T follicular helper cell (primary cell): Measurements from ENCODE around the gene GUCD1.

ENCODE experiments used
- DNase-seq: peaks from one replicate; pipeline ENCODE4 v3.0.0-alpha.2; 2020; ENCODE audit warnings: low read depth

The GUCD1 gene

DNA sequence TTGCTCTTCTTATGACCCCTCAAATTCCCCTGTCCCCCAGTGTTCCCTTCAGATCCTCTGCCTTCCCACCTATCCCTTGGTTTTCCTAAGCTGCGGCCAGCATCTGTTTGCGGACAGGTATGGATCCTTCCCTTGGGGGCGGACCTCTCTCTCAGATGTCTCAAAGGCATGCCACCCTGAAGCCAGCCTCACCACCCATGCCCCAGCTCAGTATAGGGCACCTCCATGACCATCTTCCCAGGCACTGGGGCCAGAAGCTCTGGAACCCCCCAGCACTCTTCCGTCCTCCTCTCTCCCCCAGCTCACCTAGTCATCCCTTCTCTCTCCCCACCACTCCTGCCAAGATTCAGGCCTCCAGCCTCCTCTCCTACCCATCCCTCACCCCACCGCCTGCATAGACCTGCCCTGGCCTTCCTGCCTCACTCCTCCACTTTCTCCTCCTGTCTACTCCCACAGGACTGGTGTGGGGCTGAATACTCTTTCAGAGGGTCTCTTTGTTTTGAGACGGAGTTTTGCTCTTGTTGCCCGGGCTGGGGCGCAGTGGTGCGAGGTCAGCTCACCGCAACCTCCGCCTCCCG lies 35.7 kb upstream of the GUCD1 start:
- no peak for DNase-seq

DNA sequence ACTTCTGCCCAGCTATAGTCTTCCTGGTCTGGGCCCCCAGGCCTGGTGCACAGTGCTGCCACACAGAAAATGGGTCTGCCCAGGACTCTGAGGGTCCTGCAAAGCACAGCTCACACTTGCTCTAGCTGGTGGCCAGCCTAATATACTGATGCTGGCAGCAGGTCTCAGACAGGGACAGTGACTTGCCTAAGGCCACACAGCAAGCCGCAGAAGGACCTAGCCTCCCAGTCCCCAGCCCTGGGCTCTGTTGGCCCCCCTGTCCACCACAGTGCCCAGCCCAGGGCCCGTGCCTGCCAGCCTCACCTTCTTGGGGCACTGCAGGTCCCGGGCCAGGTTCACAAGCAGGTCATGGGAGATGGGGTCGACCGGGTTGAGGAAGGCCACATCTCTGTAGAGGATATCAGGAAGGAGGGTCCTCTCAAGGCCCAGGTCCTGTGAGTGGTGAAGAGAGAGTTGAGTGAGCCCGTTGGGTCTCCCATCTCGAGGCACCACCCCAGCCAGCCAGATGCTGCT lies 34.6 kb upstream of the GUCD1 start:
- DNase-seq = no peak

DNA sequence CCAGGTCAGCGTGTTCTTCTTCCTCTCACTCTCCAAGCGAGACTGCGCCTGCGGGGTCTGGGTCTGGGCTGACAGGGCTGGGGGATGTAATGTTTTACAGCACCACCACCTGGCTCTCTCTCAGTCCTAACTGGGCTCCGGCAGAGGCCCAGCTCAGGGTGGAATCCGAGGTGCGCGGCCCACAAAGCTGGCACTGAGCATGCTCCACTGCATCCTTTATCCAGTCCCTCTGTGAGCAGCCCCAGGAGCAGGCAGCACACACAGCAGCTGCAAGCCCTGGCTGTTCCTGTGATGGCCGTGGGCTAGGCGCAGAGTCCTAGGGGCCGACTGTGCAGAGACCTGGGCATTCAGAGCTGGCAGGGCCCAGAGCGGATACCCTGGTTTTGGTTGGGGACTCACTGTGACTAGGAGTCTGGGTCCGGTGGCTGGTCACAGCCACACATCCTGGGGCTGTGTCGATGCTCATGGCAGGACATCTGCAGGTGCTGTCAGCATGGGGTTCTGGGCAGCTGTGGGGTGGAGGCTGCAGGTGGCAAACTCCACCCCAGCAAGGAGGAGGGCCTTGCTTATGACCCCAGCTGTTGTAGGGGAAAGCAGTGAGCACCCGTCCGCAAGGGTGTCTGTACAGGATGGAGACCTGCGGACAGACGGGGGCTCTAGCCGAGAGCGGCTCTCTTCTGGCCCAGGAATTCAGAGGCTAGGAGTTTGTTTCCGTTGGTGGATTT lies 34.0 kb upstream of the GUCD1 start:
- DNase-seq = no peak

DNA sequence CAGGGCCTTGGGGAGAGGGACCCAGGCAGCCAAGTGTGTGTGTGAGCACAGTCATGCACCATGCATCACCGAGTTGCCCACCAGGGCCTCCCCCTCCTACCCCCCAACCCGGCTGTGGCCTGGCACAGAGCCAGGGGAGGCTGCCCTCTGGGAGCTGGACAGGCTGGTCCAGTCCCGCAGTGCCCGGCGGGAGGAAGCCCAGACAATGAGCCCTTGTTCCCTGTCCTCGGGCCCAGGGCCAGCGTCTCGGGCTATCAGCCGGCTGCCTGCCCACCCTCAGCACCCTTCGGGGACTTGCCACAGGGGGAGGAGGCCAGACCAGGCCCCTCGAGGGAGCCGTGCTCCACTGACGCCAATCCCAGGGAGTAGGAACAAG lies 33.4 kb upstream of the GUCD1 start:
- no peak for DNase-seq

DNA sequence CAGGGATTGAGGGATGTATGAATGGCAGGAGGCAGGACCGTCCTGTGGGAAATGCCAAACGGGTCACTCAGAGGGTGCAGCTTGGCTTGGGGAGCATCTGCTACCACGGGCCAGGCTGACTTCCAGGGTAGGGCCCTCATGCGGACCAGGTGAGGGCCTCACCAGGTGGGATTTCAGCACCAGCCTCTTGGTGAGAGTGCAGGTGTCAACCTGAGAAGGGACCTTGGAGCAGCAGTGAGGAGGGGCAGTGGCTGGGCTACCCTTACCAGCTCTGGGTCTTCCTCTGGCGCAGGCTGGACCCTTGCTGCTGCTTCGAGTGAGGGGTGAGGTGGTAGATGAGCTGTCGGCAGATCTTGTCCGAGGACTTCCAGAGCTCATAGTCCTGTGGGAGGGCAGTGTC lies 33.0 kb upstream of the GUCD1 start:
- DNase-seq = no peak

DNA sequence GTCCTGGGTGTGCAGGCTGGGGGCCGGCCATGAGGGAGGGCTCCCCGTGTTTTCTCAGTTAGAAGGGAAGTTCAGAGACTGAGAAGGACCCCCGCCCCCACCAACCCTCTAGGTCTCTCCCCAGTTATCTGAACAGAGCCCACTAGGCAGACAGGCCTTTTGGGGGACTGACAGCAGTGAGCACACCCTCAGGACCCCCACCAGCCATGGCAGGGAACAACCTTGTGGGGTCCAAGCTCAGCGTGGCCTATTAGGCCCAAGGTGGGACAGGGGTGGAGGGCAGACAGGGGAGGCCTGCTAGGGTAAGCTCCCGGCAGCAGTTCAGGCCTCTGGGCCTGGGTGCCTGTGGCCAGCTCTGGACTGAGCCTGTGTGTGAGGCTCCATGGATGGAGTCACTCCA lies 32.3 kb upstream of the GUCD1 start:
- no peak for DNase-seq

DNA sequence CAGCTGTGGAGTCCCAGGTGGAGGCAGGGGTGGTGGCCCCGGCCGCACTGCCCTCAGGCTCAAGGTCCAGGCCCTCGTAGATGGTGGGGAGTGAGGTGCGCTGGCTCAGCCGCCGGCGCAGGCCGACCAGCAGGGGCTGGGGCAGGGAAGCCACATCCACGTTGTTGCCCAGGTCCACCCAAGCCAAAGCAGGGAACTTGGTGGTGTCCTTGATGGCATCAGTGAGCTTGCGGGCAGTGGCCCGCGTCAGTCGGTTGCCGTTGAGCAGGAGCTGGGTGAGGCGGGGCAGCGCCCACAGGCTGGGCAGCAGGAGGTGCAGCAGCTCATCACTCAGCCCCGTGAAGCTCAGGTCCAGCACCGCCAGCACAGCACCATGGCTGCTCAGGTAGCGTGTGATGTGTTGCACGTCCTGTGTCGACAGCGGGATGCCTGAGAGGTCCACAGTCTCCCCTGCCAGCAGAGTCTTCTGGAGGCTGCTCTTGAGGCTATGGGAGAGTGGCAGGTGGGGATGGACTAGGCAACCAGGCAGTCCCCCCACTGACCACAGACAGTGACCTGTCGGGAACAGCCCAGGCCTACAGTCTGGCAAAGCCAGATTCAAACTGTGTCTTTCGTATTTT lies 31.1 kb upstream of the GUCD1 start:
- no peak for DNase-seq

DNA sequence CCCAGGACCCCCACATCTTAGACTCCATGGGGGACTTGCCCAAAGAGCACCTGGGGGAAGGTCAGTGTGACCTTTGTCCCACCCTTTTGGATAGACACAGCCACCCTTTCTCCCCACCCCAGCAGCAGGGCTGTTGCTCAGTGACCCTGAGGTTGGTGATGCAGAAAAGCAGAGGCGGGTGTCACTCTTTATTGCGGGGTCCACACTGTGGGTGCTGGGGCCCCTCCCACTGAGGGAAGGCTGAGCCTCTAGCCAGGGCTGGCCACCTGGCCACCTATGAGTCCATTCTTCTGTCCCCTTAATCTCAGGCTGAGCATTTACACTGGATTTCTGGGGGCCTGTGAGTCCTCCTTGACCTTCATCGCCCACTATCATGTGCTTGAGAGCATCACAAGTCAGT lies 30.5 kb upstream of the GUCD1 start:
- no peak for DNase-seq

DNA sequence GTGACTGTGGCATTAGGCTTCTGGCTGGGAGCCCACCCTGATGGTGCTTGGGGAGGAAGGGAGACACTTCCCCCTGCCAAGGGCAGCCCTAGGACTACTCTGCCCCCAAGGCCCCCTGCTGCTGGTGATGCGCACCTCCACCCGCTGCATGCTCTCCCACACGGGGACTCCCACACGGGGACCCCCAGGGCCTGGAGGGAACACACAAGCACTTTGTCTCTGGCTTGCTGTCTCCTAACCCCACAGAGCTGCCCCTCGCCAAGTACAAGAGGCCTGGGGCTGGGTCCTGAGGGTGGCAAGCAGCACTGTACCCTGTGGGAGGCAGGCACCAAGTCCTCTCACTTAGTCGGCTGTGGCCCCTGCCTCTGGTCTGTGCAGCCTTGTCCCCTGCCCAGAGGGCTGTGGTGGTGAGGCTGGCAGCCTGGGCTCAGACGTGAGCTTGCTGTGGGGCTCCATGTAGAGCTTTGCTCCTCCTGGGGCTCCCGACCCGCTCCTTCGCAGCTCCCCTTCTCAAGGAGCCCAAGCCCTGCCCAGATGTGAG lies 30.0 kb upstream of the GUCD1 start:
- DNase-seq = no peak

DNA sequence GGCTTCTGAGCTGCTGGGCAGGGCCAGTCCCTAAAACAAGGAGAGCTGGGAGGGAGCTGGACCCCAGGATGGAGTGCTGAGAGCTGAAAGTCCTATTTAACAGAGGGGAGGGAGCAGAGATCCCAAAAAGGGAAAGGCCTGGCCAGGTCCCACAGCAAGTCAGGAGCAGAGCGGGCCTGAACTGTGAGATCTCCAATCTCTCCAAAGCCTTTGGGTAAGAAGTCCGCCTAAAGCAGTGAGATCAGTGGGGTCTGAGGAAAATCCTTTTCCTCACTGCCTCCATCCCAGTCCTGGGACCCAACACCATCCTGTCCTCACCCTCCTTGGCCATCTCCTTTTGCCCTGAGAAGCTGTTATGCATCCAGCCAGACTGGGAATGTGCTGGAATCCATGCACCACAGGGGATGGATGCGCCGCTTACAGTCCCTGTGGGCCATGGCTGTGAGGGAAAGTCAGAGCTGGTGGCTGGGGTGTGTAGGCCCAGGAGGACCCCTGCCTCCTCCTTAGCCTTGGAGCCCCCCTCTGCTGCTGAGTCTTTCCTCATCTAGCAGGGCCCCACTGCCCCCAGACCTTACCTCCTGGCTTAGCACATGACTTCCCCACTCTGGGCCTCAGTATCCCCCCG lies 29.3 kb upstream of the GUCD1 start:
- DNase-seq = no peak

DNA sequence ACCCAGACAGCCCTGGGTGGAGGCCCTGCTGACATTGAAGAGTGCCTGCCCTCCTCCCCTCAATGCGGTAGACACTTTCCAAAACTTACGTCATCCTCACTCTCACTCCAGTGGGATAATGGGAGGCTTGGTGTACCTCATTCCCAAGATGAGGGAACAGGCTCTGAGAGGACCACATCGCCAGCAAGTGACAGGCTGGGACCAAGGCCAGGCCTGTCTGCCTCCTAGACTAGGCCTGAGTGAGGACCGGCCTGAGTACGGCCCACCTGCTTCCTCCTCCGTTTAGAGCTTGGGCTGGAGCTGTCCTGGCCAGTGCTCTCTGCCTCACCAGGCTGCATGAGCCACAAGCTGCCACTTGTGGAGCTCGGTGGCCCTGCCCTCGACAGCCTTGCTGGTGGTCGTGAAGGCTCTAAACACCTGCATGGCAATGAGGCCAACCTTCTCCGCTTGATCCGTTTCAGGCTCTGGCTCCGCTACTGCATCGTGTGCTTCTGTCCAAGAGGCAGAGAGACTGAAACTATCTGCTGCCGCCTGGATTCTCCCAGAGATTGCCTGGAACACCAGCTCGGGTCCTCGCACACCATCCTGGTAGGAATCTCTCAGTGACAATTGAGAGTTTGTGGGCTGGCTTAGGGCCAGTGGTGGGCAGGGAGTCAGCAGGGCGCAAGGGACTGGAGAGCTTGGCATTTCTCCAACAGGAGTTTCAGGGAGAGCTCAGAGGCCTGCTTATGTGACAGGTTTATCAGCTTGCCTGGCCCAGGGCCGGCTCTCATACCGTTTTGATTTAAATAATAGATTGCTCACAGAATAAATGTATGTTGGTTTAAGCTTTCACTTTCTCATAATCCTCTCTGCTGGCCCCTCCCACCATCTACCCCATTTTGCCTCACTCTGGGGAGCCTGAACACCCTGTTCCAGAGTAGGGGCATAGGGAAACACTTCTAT lies 28.6 kb upstream of the GUCD1 start:
- no peak for DNase-seq

DNA sequence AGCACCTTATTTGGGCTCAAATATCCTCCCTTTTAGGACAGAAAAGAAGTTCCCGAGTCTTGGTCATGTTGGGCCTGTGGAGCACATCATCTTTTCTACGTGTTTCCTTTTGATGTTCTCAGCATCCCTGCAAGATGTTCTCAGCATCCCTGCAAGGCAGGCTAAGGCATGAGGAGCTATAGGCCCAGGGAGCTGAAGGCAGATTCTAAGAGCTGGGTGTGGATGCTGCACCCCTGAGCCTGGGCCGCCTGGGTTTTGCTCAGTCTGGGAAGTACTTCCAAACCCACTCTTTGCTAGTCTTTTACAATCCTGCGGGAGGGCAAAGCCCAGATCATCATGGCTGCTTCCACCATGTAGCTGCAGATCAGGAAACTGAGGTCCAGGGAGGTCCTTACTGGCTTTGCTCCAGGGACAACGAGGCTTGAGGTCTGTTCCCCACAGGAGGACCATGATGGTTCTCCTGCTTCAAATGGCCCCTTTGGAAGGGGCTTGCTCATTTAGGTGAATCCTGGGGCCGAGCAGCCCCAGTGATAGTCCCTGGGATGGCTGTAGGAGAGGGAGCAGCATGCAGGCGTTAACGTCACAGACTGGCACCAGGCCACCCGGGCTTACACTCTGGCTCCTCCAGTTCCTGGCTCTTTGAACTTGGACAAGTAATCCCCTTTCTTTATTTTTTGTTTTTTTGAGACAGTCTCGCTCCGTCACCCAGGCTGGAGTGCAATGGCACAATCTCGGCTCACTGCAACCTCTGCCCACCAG lies 27.3 kb upstream of the GUCD1 start:
- DNase-seq = no peak

DNA sequence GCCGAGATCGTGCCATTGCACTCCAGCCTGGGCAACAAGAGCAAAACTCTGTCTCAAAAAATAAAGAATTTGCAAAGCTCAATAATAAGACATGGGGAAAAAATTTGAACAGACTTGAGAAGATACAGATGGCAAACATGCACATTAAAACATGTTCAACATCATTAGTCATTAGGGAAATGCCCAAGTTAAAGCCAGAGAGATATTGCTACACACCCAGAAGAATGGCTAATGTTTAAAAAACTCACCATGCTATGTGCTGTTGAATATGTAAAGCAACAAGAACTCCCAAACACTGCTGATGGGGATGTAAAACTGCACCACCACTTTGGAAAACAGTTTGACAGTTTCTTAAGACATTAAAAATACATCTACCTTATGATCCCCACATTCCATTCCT lies 25.3 kb upstream of the GUCD1 start:
- no peak for DNase-seq

DNA sequence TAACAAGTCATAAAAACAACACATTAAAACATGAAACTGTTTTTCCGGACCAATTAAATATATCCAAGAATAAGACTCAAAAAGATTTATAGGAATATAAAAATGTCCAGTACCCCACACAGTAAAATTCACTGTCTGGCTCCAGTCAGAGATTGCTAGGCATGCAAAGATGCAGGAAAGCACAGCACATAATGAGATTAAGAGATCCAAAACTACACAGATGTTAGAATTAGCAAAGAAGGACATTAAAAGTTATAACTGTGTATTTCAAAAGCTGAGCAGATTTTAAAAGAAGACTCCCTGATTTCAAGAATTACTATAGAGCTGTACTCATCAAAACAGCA lies 24.3 kb upstream of the GUCD1 start:
- DNase-seq = no peak

DNA sequence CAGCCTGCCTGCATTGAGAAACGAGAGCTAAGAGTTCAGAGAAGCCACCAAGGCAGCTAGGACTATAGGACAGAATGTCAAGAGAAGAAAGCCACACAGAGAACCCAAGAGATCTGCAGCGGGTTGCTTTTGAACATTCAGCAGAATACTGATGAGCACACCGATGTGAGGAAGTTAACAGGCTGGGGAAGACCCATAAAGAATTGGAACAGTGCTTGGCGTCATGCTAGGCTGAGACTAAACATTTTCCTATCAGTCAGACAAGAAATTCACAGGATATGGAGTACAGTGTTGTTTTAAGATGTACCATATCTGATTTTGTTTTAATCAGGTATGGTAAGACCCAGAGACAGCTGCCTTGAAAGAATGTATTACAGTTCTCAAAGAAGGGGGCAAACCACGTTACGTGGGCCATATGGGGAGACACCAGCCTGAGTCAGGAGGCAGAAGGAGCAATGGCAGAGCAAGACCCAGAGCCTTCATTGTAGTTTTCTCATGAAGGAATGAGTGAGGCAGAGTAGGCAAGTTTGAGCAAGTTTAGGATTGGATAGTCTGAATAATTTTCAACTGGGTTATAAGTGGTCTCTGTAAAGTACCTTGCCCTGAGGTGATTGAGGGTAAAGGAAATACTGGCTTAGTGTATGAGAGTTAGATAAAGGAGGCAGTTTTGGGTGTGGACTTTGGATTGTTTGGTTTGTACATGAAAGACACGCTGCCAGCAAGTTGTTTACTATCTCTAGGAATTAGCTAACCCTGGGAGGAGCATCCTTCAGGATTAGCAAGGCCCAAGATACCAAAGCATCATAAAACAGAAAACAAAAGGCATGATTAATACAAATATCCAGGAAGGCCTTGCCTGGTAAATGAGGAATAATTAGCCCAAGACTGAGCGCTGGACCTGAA lies 23.7 kb upstream of the GUCD1 start:
- no peak for DNase-seq

DNA sequence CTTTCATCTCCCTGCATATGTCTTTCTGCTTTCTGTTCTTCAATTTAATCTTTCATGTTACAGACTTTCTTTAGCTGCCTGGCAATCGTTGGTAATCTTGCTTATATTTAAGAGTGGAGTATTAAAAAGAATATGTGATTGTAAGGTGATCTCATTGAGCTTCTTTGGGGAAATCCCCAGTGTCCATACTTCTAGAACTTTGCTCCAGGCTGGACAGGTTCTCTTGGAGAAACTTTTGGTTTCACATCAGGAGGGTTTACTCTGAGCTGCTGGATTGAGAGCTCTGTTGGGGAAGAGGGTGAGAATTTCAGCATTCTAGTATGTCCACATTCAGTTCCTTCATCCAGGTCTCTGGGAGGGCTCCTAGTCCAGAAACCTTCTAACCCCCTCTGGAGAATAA lies 21.8 kb upstream of the GUCD1 start:
- no peak for DNase-seq

DNA sequence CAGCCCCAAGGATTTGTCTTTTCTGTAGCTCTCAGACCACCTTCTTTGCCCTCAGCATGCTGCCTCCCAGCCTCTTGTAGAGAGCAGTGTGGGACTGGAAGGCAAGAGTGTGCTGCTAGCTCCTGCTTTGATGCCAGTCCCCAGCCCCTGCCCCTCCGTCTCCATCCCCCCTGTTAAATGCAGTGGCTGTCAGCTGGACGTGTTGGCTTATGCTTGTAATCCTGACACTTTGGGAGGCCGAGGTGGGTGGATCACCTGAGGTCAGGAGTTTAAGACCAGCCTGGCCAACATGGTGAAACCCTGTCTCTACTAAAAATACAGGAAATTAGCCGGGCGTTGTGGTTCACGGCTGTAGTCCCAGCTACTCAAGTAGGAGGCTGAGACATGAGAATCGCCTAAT lies 16.3 kb upstream of the GUCD1 start:
- DNase-seq = no peak

DNA sequence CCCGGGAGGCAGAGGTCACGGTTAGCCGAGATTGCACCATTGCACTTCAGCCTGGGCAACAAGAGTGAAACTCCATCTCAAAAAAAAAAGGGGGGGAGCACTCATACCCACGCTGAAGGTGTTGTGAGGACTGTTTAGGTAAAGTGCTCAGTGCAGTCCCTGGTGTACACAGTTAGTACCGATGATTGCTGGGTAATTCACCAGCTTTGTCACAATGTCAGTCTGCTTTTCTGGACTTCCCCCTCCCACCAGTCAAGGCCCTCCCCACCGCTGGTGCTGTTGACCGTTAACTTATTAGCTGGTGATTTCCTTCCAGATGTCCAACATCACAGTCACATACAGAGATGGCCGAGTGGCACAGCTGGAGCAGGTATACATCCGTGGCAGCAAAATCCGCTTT lies 12.7 kb upstream of the GUCD1 start:
- no peak for DNase-seq

DNA sequence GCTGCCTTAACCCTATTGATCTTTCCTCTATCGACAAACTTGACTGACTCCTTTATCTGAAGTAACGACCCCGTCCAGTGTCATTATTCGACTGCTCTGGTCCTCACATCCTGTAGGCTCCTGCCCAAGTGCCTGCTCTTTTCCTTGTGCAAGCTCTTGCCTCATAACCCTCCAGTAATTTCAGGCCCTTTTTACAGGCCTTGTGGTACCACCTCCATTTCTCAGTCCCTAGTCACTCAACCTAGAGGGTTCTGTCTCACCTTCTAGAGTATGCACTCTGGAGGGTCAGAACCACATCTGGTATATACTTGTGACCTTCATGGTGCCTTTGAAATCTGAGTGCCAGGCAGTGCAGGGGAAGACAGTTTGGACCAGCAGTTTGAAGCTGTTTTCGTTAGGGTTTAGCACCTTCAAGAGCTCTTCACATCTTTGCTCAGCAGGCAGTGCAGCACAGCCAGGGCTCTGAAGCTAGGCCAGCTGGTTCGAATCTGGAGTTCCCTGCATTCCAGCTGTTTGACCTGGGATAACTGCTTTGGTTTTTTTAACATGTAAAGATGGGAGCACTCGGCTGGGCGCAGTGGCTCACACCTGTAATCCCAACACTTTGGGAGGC lies 12.1 kb upstream of the GUCD1 start:
- DNase-seq = no peak

DNA sequence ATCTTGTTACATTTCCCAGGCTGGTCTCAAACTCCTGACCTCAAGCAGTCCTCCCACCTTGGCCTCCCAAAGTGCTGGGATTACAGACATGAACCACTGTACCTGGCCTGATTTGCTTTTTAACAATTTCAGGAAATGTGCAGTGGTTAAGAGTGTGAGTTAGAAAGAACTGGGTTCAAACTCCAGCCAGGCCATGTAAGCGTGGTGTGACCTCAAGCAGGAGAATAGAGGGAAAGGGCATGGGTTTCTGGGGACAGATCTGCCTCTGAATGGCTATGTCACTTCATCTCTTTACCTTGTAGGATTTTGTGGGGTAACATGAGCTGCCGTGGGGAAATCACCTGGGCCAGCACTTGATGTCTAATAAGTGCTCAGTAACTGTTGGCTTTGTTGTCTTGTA lies 10.1 kb upstream of the GUCD1 start:
- no peak for DNase-seq
